GM23338 (cell line): Measurements from ENCODE around the gene OR13H1. TPM values are rescaled to one million over a fixed set of nuclear protein-coding genes. Genes with fewer than 3 reads are reported as not detected.

Source experiments
- ATAC-seq: fragments of 200-7000 bp; cut with Tn5 transposase; 3 replicates; pipeline ENCODE4 v1.9.1; 2020
- DNase-seq: peaks from one replicate; pipeline ENCODE4 v3.0.0-alpha.2; 2015; ENCODE audit warnings: low spot score
- H2AFZ ChIP-seq: fragments of 200-600 bp; sonication (generic); 2 replicates; pipeline ENCODE4 v1.8.0; 2016; ENCODE audit warnings: antibody characterized with exemption, mild to moderate bottlenecking, moderate library complexity
- H3F3A ChIP-seq: fragments of 200-600 bp; sonication (generic); replicated peaks from 2 replicates; pipeline ENCODE4 v1.8.0; 2017; ENCODE audit warnings: antibody characterized with exemption, mixed run types, low read depth
- H3K27ac ChIP-seq: fragments of 200-600 bp; sonication (generic); 2 replicates; pipeline ENCODE4 v1.6.1; 2016; ENCODE audit warnings: low read depth
- H3K27me3 ChIP-seq: fragments of 200-600 bp; sonication (generic); 2 replicates; pipeline ENCODE4 v1.8.0; 2016; ENCODE audit warnings: mild to moderate bottlenecking, mixed run types, moderate library complexity; ENCODE audit not compliant: insufficient read depth
- H3K36me3 ChIP-seq: fragments of 200-600 bp; sonication (generic); 2 replicates; pipeline ENCODE4 v1.8.0; 2016; ENCODE audit warnings: mild to moderate bottlenecking; ENCODE audit not compliant: insufficient read depth
- H3K4me1 ChIP-seq: fragments of 200-600 bp; sonication (generic); 2 replicates; pipeline ENCODE4 v1.8.0; 2016; ENCODE audit warnings: mild to moderate bottlenecking, moderate library complexity; ENCODE audit not compliant: insufficient read depth
- H3K4me2 ChIP-seq: fragments of 200-600 bp; sonication (generic); 2 replicates; pipeline ENCODE4 v1.7.1; 2017; ENCODE audit warnings: mixed run types
- H3K4me3 ChIP-seq: fragments of 200-600 bp; sonication (generic); 2 replicates; pipeline ENCODE4 v1.6.1; 2016; ENCODE audit warnings: mixed run types
- H3K79me2 ChIP-seq: fragments of 200-600 bp; sonication (generic); replicated peaks from 2 replicates; pipeline ENCODE4 v1.8.0; 2017; ENCODE audit warnings: mild to moderate bottlenecking; ENCODE audit not compliant: insufficient read depth
- H3K9me2 ChIP-seq: fragments of 200-600 bp; sonication (generic); 2 replicates; pipeline ENCODE4 v1.8.0; 2017; ENCODE audit not compliant: insufficient read depth
- H4K20me1 ChIP-seq: fragments of 200-600 bp; sonication (generic); replicated peaks from 2 replicates; pipeline ENCODE4 v1.8.0; 2017; ENCODE audit warnings: mild to moderate bottlenecking; ENCODE audit not compliant: insufficient read depth
- H3K27ac Mint-ChIP-seq: 2 replicates; pipeline ENCODE4 v1.8.0; 2020; ENCODE audit warnings: inconsistent platforms, mild to moderate bottlenecking, moderate library complexity, mixed read lengths
- H3K27me3 Mint-ChIP-seq: 3 replicates; pipeline ENCODE4 v1.8.0; 2022; ENCODE audit warnings: low read depth, mild to moderate bottlenecking, moderate library complexity, mixed read lengths, inconsistent platforms; ENCODE audit not compliant: insufficient read depth, poor library complexity
- H3K36me3 Mint-ChIP-seq: 3 replicates; pipeline ENCODE4 v1.8.0; 2021; ENCODE audit warnings: low read depth, mild to moderate bottlenecking, inconsistent platforms, moderate library complexity, mixed read lengths
- H3K4me1 Mint-ChIP-seq: 3 replicates; pipeline ENCODE4 v1.8.0; 2020; ENCODE audit warnings: mild to moderate bottlenecking, inconsistent platforms, mixed read lengths
- H3K4me3 Mint-ChIP-seq: 3 replicates; pipeline ENCODE4 v1.8.0; 2021; ENCODE audit warnings: moderate library complexity, mild to moderate bottlenecking, inconsistent platforms, mixed read lengths
- H3K9me3 Mint-ChIP-seq: 3 replicates; pipeline ENCODE4 v1.8.0; 2020; ENCODE audit warnings: moderate library complexity, mild to moderate bottlenecking, inconsistent platforms, mixed read lengths
- CTCF ChIP-seq, 2 experiments: fragments of 200-600 bp in 1 of 2; sonication (generic) in 1 of 2; conservative IDR thresholded peaks; 2 replicates each; pipeline versions ENCODE4 v1.5.1 to v1.6.1; 2016 to 2017; ENCODE audit warnings: antibody characterized with exemption in 2 of 2, low read depth in 2 of 2, mild to moderate bottlenecking in 2 of 2, moderate library complexity in 1 of 2
- EZH2 ChIP-seq: fragments of 200-600 bp; sonication (generic); IDR thresholded peaks from one replicate; pipeline ENCODE4 v1.8.0; 2017; ENCODE audit warnings: antibody characterized with exemption, mild to moderate bottlenecking, low read depth; ENCODE audit not compliant: unreplicated experiment
- EZH2phosphoT487 ChIP-seq: fragments of 200-600 bp; sonication (generic); IDR thresholded peaks from one replicate; pipeline ENCODE4 v1.8.1; 2018; ENCODE audit warnings: antibody characterized with exemption; ENCODE audit not compliant: unreplicated experiment
- JUNB ChIP-seq: IDR thresholded peaks from one replicate; pipeline ENCODE4 v1.6.1; 2016; ENCODE audit warnings: antibody characterized with exemption; ENCODE audit not compliant: unreplicated experiment
- NANOG ChIP-seq: IDR thresholded peaks from 2 replicates; pipeline ENCODE4 v1.6.1; 2016; ENCODE audit warnings: antibody characterized with exemption, borderline replicate concordance
- POLR2AphosphoS5 ChIP-seq: IDR thresholded peaks from 2 replicates; pipeline ENCODE4 v1.6.1; 2016; ENCODE audit warnings: antibody characterized with exemption, low read depth
- REST ChIP-seq: IDR thresholded peaks from one replicate; pipeline ENCODE4 v1.6.1; 2018; ENCODE audit warnings: antibody characterized with exemption; ENCODE audit not compliant: unreplicated experiment
- ZNF114 ChIP-seq: fragments of 250-450 bp; sonication (Bioruptor Pico); IDR thresholded peaks from 2 replicates; pipeline ENCODE4 v1.5.0; 2020; ENCODE audit warnings: mild to moderate bottlenecking, moderate library complexity
- ZNF331 ChIP-seq: fragments of 250-450 bp; sonication (Bioruptor Pico); IDR thresholded peaks from 2 replicates; pipeline ENCODE4 v1.5.0; 2020; ENCODE audit warnings: low read depth, mild to moderate bottlenecking, moderate library complexity
- ZNF462 ChIP-seq: fragments of 250-450 bp; sonication (Bioruptor Pico); IDR thresholded peaks from 2 replicates; pipeline ENCODE4 v1.5.0; 2020; ENCODE audit warnings: mild to moderate bottlenecking, moderate library complexity
- polyA plus RNA-seq: library from polyadenylated mRNA; unstranded; fragments of >200 nt; fragmentation: Nextera tagmentation; extraction: Ambion mirVana; gene quantifications from 2 replicates; pipeline ENCODE4 v1.2.1, GENCODE V29; 2016
- total RNA-seq: library from RNA; depleted of rRNA; stranded (reverse); fragments of >200 nt; shearing (Covaris generic); gene quantifications from 2 replicates; pipeline ENCODE4 v1.2.3, GENCODE V29; 2014

The OR13H1 gene
- total and polyA plus RNA-seq, 2 experiments from 2014 or later = not detected

GRCh38 chrX:131565909-131566308, 22.0 kb downstream of the OR13H1 start:
- DNase-seq = no peak
- no peak overlapping the region for H3K4me3 Mint-ChIP-seq
- Histone ChIP-seq H3K36me3 (no peaks in the 10 kb centered on the region), H4K20me1 (no peaks in the 10 kb centered on the region), H3K4me3 (no peak overlapping the region), H3K79me2 (peaks cover 7% of the 10 kb centered on the region; the same call in 1 of the 2 replicates), H3K9me2 (no peaks in the 10 kb centered on the region), H3F3A (no peaks in the 10 kb centered on the region), H3K27ac (no peak overlapping the region), H3K4me1 (no peaks in the 10 kb centered on the region), H2AFZ (no peak overlapping the region), H3K27me3 (no peaks in the 10 kb centered on the region), H3K4me2 (no peak overlapping the region)
- ATAC-seq = no peak
- TF ChIP-seq REST = no peak
- TF ChIP-seq CTCF (conservative IDR thresholded peaks at IDR 0.05; ENCODE audit: low read depth in 2 of 2) = no peak
- TF ChIP-seq POLR2AphosphoS5 = no peak
- TF ChIP-seq EZH2phosphoT487 = no peak
- TF ChIP-seq ZNF331 = no peak
- TF ChIP-seq ZNF114 (CRISPR knock-in tag) = no peak
- no peak for TF ChIP-seq EZH2
- TF ChIP-seq NANOG = no peak
- no peak for TF ChIP-seq ZNF462
- TF ChIP-seq JUNB = no peak
- H3K27me3 Mint-ChIP-seq = peaks cover 2% of the 10 kb centered on the region
- no peak overlapping the region for H3K27ac Mint-ChIP-seq
- H3K9me3 Mint-ChIP-seq = no peaks in the 10 kb centered on the region; the same call in 2 of the 3 replicates
- no peaks in the 10 kb centered on the region for H3K36me3 Mint-ChIP-seq
- no peaks in the 10 kb centered on the region for H3K4me1 Mint-ChIP-seq
